Endometrial microvascular endothelial cells (primary cell): ENCODE measurements around the gene PAH. TPM values are rescaled to one million over a fixed set of nuclear protein-coding genes. Genes with fewer than 3 reads are reported as not detected.
"Not testable (repeated sequence)": the region's sequence is repeated elsewhere in the genome, so short reads cannot be mapped to it uniquely, and the experiment has no call there.

Source experiments
- in situ Hi-C: cut with HindIII; loops from 2 replicates; pipeline ENCODE4 v1.10.0; 2017; ENCODE audit warnings: low sequenced_read_pairs, low pct_unique_long_range_greater_than_20kb; ENCODE audit errors: inconsistent ontology term
- total RNA-seq: library from RNA; depleted of rRNA; stranded (reverse); fragments of >200 nt; gene quantifications from one replicate; pipeline ENCODE4 v1.2.3, GENCODE V29; 2015; ENCODE audit errors: inconsistent ontology term

PAH gene
- total RNA-seq, 1 donor from 2014 or later, result not detected

DNA sequence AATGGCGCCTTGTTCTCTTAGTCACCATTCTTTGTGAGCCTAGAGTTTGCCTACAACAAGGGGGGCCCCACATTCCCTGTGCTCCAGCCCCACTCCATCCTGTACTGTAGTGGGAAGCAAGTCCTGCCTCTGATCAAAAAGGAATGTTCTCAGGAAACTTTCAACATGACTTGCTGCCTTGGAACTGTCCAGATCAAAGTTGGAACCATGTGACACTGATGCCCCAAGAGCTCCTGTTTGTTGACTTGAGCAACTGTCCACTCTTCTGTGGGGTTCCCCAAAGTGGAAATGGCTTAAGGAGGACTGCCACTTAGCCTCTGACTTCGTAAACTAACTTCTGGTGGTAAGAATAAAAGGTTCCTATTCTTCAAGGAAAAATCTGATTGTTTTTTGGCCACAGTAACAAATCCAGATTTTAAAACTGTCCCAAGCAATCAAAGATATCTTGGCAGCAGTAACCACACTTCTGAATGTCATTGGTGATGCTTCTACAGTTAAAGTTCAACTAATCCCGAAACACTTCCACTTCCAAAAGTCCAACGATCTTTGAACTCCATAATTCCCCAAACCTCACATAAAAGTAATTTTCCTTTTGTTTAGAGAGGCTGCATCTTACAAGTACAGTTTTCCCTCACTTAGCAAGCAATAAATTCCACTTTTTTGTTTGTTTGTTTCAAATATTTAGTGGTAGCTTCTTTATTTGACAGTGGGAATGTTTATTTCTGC, 67.2 kb downstream of the PAH start:
- in situ Hi-C loops, result no loop called here

DNA sequence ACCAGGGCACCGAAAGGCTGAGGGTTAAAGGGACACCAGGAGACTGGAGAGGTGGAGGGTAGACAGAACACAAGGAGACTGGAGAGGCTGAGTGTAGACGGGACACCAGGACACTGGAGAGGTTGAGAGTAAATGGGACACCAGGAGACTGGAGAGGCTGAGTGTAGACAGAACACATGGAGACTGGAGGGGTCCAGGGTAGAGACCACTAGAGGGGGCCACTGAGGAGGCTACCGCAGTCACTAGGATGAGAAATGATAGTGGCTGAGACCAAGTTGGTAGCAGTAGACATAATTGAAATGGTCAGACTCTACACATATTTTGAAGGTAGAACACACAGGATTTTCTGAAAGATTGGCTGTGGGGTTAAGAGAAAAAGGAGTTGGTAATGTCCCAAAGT, 68.2 kb downstream of the PAH start:
- in situ Hi-C loops, result no loop called here

DNA sequence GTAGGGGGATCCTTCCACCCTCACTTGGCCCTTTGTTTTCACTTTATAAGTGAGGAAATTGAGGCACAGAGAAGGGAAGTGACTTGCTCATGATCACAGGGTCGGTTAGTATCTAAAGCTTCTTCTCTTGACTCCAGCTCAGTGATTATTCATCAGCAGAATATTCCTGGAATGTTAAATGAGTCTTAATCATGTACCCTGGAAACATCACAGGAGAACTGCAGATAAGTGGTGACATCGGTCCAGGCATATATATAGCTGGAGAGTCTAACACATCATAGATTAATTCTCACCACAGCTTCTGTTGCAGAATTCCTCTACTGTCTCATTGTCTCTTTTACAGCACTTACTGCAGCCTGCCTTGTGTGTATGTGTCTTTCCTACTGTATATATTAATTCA, 69.9 kb downstream of the PAH start:
- in situ Hi-C loops, result no loop called here

DNA sequence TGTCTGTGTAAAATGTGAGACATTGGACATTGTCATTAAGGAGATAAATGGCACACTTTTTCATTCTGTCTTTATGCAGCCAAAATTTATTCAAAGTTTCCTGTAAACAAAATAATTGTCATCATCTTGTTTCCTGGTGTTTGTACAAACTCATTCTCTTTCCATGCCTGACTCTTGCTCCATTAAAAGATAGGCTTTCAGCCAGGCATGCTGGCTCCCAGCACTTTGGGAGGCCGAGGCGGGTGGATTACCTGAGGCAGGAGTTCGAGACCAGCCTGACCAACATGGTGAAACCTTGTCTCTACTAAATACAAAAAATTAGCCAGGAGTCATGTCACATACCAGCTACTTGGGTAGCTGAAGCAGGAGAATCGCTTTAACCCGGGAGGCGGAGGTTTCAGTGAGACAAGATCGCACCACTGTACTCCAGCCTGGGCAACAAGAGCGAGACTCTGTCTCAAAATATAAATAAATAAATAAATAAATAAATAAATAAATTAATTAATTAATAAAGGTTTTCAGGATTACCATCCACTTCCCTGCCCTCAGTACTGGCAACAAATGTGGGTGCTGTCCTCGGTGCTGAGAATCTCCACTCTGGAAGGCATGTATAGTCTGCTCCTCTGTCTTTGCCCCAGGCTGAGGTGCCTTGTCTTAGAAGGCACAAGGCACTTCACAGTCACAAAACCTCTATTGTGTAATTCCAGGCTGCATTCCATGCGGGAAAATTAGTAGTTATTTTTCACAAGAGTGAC, 83.2 kb downstream of the PAH start:
- in situ Hi-C loops, result no loop called here

DNA sequence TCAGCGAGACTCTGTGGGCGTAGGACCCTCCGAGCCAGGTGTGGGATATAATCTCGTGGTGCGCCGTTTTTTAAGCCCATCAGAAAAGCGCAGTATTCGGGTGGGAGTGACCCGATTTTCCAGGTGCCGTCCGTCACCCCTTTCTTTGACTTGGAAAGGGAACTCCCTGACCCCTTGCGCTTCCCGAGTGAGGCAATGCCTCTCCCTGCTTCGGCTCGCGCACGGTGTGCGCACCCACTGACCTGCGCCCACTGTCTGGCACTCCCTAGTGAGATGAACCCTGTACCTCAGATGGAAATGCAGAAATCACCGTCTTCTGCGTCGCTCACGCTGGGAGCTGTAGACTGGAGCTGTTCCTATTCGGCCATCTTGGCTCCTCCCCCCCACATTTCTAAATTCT, 84.2 kb downstream of the PAH start:
- in situ Hi-C loops, result not testable (repeated sequence)

DNA sequence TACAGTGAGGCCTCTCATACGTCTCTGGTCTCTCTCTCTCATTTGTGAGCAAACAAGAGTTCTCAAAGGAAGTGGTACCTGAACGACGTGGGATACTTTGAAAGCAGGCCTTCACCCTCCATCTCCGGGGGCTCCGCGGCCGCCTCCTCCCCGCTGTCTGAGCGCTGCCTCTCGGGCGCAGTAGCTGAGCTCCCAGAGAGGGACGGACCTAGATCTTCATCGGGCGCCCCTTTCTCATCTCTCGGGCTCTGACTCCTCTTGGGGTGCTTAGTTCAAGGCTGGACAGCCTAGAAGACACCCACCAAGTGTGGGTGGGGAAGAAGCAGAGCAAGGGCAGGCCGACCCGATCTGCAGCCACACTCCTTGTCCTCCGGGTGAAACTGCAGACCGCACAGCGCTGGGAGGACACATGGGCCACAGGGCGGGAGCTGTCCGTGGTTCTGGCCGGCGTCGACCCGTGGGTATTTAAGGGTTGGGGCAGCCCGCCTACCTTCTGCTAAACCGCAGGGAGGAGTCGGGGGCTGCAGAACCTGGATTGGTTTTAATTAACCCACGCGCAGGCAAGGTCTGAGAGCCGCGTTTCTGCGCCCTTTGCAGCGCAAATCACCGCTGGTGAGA, 92.7 kb downstream of the PAH start:
- in situ Hi-C loops, result no loop called here

DNA sequence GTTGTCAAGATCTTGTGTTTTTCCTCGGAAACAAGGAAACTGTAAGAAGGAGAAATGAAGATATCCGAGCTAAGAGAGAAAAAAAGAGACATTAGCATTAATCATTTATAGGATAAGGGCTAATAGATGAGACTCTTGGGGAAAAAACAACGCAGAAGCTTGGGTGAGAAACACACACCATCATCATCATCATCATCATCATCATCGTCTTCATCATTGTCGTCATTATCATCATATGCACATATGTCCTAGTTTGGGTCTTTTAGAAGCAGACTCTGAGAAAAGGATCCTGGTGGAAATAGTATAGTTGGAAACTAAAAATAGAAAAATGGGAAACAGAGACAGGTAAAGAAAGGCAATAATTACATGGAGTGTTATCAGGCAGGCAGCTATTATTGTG, 95.9 kb downstream of the PAH start:
- in situ Hi-C loops, result no loop called here

DNA sequence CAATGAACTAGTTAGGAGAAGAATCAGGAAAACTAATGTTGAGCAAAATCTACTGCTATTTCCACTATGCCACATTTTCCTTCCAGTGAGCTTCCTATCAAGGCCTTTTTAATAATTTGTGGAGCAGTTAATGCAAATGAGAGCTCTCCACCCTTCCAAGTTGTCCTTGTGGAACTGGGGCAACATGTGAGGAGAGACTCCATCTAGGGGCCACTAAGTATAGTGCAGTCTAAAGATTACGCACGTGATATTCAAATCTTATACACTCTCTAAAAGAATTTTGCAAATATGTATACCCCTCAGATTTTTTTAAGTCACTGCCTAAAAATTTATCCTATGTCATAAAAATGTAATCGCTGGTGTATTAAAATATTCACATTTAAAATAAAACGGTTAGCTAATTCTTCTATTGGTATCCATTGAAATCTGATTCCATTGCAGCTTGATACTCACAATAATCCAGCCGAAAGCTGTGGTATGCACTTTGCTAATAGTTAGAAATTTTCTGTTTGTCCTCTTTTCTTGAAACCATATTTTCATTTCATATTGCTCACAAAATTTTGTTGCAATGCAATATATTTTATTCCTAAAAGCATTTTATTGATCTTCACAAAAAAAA, 100.1 kb downstream of the PAH start:
- in situ Hi-C loops, result no loop called here

DNA sequence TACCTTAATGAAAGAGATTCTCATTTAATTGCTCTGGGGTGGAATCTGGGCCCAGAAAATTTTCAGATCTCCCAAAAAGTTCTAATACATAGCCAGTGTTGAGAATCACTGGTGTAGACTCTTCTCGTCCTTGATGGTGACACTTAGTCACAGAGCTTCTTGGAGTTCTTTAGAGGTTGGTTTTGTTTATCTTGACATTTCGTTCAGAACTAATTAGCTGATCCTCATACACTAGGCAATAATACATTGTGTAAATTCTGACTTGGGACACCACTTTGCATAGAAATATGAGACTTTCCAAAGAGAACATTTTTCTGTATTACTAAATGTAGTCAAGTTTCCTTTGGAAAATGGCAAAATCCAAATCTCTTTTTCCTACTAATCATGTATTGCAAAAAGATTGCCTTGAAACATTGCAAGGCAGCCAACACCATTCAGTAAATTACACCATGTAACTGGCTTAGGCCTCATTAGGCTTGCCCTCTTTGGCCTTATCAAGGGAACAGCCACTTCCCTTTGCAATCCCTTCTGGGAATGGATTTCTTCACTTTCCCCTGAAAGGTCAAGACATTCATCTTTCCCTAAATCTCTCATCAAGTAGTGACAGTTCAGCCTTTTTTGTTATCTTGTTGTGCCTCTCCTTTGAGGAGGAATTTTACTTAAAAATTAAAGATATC, 102.2 kb downstream of the PAH start:
- in situ Hi-C loops, result no loop called here

DNA sequence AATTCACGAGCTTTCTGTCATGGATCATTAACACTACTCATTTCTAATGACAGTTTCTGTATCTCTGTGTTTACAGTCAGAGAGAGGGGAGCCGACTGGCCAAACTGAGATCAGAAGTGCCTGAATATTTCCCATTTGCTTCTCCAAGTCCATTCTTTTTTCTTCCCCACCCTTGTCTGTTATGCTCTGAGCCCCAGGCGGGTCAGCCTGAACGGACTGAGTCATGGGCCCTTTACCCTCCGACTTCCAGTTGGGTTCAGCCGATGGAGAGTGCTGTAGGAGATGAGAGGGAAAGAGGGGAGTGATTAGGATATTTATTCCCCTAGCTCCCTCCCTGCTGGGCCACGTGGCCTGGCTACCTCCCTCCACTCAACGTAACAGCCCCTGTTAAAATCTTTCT, 104.7 kb downstream of the PAH start:
- in situ Hi-C loops, result no loop called here

DNA sequence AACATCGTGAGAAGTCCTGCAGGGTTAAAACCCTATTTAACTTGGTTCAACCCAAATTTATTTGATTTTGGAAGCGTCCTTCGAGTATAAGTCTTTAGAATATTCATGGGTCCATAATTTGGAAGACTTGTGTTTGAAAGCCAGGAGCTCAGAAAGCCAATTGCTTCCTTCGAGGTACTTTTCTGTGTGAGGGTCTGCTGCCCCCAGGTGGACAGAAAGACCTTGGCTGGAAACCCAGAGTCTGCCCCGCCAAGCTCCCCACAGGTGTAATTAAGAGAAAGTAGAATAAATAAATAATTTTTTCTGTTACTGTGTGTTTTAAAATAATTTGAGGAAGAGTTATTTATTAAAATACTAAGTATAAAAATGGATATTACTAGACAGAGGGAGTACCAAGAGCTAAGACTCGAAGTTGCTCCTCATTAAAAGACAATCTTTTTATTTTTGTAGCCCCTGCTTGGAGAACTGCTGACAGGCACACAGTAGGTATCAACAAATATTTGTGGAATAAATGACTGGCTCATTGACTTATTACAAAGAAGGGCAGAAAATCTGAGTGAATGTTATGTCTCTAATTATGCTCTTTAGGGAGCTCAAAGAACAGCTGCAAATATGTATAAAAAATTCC, 105.8 kb downstream of the PAH start:
- in situ Hi-C loops, result no loop called here

DNA sequence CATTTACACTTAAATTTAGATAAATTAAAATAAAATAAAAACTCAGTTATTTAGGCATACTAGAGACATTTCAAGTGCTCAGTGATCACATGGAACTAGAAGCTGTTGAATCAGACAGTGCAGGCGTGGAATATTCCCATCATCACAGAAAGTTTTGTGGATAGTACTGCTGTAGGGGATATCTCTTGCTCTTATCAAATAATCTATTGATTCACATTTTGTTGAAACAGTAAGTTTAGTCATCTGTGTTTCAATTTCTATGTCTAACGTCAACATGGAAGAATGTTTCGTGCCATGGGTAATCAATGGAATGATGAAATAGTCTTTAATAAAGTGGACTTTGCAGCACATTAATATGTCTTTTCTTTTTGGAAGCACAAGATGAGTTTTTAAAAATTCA, 108.6 kb downstream of the PAH start:
- in situ Hi-C loops, result no loop called here

DNA sequence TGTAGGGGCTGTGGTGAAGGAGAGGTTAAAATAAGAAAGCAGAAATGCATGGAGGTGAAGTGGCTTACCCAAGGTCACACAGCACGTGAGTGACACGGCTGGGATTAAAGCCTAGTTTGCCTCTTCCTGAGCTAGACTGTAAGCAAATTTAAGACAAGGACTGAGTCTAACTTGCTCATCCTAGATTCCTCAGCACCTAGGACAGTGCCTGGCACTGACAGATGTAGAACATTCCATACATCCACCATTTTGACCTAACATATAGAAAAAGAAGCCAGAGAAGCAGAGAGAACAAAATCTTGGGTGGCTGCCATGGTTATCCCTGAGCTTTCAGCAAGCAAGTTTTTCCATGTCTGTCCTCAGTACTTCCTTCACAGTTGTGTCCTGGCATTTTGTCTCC, 110.5 kb downstream of the PAH start:
- in situ Hi-C loops, result no loop called here

DNA sequence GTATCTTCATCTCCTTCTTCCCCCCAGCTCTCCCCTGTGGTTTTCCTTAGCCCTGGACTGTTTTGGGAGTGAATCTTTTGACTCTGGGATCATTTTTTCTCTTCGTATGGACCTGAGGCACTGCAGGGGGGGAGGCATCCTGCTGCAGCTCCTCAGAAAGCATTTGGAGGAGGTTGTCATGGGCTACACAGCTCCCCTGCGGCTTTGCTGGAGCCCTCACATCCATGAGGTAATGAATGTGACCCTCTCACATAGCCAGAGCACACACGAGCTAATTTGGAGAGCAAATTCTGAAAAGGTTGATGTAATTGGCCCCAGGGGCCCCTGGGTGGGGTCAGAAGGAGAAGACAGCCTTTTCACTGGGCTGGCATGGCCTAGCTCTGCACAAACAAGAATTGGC, 110.9 kb downstream of the PAH start:
- in situ Hi-C loops, result no loop called here

DNA sequence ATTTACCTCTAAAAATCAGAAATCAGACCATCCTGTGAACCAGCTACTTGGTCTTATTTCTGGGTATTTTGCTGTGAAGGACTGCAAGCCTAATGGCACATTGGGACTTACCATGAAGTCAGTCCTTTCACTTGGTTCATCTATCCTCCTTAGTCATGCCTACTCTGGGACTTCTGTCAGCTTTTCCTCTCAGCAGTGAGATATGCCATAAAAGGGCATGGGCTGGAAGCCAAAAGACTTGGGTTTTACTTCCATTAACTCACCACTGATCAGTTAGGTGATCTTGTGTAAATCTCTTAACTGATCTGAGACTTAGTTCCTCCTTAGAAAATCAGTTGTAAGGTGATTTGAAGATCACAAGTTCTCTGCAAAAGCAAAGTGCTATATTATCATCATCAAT, 116.5 kb downstream of the PAH start:
- in situ Hi-C loops, result no loop called here

DNA sequence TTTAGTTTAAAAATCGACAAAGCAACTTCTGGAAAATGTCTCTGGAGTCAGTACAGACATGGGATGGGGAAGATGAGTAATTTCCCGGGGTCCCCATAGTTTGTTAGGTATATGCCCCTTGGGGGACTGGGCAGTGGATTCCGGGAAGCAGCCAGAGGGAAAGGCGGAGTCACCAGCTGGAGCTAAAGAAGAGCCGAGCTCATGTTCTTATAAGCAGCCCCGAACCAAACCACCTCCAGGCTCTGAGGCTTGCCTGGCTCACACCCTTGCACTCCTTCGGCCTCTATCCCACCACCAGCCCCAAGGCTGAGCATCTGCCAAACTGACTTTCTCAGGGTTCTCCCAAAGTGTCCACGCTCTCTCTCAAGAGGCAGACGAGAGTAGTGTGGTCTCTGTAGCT, 117.8 kb downstream of the PAH start:
- in situ Hi-C loops, result no loop called here

DNA sequence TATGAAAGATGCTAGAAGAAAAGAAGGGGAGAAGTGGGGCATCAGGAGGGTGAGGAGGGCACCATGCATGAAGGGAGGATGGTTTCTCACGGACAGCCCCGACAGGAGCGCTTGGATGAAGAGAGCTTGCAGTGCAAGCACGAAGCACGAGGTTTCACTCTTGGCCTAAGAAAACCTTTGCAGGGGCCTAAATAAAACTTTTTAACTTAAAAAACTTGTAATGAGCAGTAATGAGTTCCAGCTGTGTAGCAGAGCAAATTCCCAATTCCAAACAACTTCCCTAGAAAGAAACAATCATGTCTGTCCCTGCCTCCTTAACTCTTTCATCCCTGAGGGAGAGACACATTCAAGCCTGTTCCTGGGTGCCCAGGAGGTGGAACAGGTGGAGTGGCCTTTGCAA, 119.5 kb downstream of the PAH start:
- in situ Hi-C loops, result no loop called here

DNA sequence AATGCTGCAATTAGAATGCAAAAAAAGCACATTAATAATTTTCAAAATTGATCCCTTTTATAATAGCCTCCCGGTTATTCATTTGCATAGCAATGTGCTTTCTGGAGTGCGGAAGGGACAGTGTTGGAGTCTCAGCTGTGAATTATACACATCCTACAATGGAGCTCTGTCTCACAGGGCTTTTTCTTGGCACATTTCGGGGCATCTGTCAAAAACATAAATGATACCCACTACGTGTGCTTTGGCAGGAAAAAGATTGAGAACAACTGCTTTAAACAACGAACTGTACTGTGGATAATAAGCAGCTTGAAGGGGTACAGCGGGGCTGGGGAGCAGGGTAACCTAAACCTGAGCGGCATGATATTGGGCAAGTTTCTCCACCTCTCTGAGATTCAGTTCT, 123.1 kb downstream of the PAH start:
- in situ Hi-C loops, result no loop called here
